HEK293T (cell line): ENCODE results near the gene SLC16A11.

Experiments used
- CTCF ChIA-PET: fragments of 350-600 bp; formaldehyde crosslinking; extraction: SDS; loops from one replicate; lab custom pipeline; 2021; ENCODE audit warnings: antibody characterized with exemption, inconsistent platforms; lab: Yijun Ruan, JAX
- POLR2A ChIA-PET: fragments of 350-600 bp; formaldehyde crosslinking; extraction: SDS; loops from one replicate; lab custom pipeline; 2020; ENCODE audit warnings: antibody characterized with exemption, inconsistent platforms; lab: Yijun Ruan, JAX
- DNase-seq: peaks from one replicate; pipeline ENCODE4 v3.0.0; 2012; ENCODE audit warnings: mixed read lengths; ENCODE audit errors: extremely low spot score
- ARNT ChIP-seq: fragments of 450-650 bp; IDR thresholded peaks from 2 replicates; pipeline ENCODE4 v1.6.1; 2017; ENCODE audit warnings: mild to moderate bottlenecking
- BHLHE40 ChIP-seq: fragments of 450-650 bp; IDR thresholded peaks from 2 replicates; pipeline ENCODE4 v1.6.1; 2016; ENCODE audit warnings: mild to moderate bottlenecking, moderate library complexity, borderline replicate concordance
- CTBP1 ChIP-seq: fragments of 450-650 bp; IDR thresholded peaks from 2 replicates; pipeline ENCODE4 v1.6.1; 2016; ENCODE audit warnings: borderline replicate concordance
- ELF4 ChIP-seq: fragments of 450-650 bp; IDR thresholded peaks from 2 replicates; pipeline ENCODE4 v1.6.1; 2017; ENCODE audit warnings: antibody characterized with exemption
- FOXA1 ChIP-seq: fragments of 450-650 bp; IDR thresholded peaks from 2 replicates; pipeline ENCODE4 v1.6.1; 2016; ENCODE audit warnings: mild to moderate bottlenecking
- FOXK2 ChIP-seq: fragments of 450-650 bp; IDR thresholded peaks from 2 replicates; pipeline ENCODE4 v1.6.1; 2016; ENCODE audit warnings: mild to moderate bottlenecking
- FOXM1 ChIP-seq: fragments of 450-650 bp; IDR thresholded peaks from 2 replicates; pipeline ENCODE4 v1.6.1; 2017; ENCODE audit warnings: mild to moderate bottlenecking, borderline replicate concordance
- HDGF ChIP-seq: fragments of 450-650 bp; IDR thresholded peaks from 2 replicates; pipeline ENCODE4 v1.6.1; 2017; ENCODE audit warnings: antibody characterized with exemption, borderline replicate concordance
- L3MBTL2 ChIP-seq: fragments of 450-650 bp; conservative IDR thresholded peaks from 2 replicates; pipeline ENCODE4 v1.6.1; 2016; ENCODE audit warnings: mild to moderate bottlenecking
- LEF1 ChIP-seq: fragments of 450-650 bp; IDR thresholded peaks from 2 replicates; pipeline ENCODE4 v1.6.1; 2017; ENCODE audit warnings: mild to moderate bottlenecking, borderline replicate concordance
- NFRKB ChIP-seq: fragments of 450-650 bp; IDR thresholded peaks from 2 replicates; pipeline ENCODE4 v1.6.1; 2016; ENCODE audit warnings: mild to moderate bottlenecking, moderate library complexity
- SP1 ChIP-seq: fragments of 450-650 bp; IDR thresholded peaks from 2 replicates; pipeline ENCODE4 v1.6.1; 2017
- SUZ12 ChIP-seq: fragments of 450-650 bp; IDR thresholded peaks from 2 replicates; pipeline ENCODE4 v1.6.1; 2016; ENCODE audit warnings: mild to moderate bottlenecking
- TARDBP ChIP-seq: fragments of 450-650 bp; IDR thresholded peaks from 2 replicates; pipeline ENCODE4 v1.6.1; 2016
- ZNF384 ChIP-seq: fragments of 450-650 bp; IDR thresholded peaks from 2 replicates; pipeline ENCODE4 v1.6.1; 2016
- TF ChIP-seq, protein P1 (sequence below): fragments of 450-650 bp; IDR thresholded peaks from 2 replicates; pipeline ENCODE4 v1.6.1; 2016

The SLC16A11 gene

GRCh38 chr17:7035591-7036368, 8.1 kb downstream of the SLC16A11 start, which contains the start of gene SLC16A13:
Gene SLC16A13, plus strand, starts transcription at chr17:7036015. Its CDS starts 368 bp downstream, at chr17:7036383.
- TF ChIP-seq ZNF384, result no peak
- TF ChIP-seq BHLHE40, result no peak
- TF ChIP-seq SUZ12, result no peak
- TF ChIP-seq ELF4, result no peak
- TF ChIP-seq HDGF, result 0 out of 2 replicates have a peak, but pooled peaks have one; percentile 7
- TF ChIP-seq NFRKB, result no peak
- peak; percentile 65 for TF ChIP-seq L3MBTL2
- TF ChIP-seq FOXK2, result no peak
- DNase-seq, result peak; percentile 94
- ChIA-PET CTCF (interaction anchor here (0.6 to 1.6 kb wide), 4 partner anchors 10 to 546 kb away, joined by 4 to 10 read pairs (median 4); no protein-coding TSS in a partner anchor), POLR2A (interaction anchor here (0.6 to 3.4 kb wide), 20 partner anchors 8 to 384 kb away, joined by 3 to 33 read pairs (median 4); partner anchors contain the start of genes ACADVL, ASGR1, C17orf100 and DLG4)

GRCh38 chr17:7034955-7035590, 8.8 kb downstream of the SLC16A11 start:
- CTCF ChIA-PET, result interaction anchor here (1.0 to 1.6 kb wide), 3 partner anchors 11 to 17 kb away, joined by 4 to 10 read pairs (median 5); no protein-coding TSS in a partner anchor
- TF ChIP-seq HDGF (peak; percentile 20; the same call in 1 of the 2 replicates), TARDBP (no peak)
- no peak for DNase-seq
- POLR2A ChIA-PET, result interaction anchor here (0.6 to 3.4 kb wide), 17 partner anchors 7 to 384 kb away, joined by 3 to 33 read pairs (median 4); partner anchors contain the start of genes ACADVL, ASGR1, C17orf100 and DLG4

DNA sequence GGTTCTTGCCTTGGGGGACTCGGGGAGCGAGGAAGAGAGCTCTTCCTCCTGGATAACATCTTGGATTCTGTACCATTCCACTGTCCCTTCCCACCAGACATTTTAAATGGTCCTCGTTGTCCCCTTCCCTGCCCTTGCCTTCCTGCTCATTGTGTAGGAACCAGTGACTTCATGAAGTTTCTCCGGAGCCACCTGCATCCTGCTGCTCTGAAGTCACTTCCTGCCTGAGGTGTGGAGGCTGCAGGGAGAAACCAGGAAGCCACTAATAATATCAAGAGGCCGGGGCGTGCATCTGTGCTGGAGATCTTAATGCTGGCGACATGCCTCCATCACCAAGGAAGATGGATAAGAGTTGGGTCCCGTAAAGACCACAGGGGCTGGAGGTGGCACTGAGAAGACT, 14.2 kb downstream of the SLC16A11 start:
- POLR2A ChIA-PET, result no interaction called here
- CTCF ChIA-PET, result no interaction called here
- no peak for DNase-seq
- no peak for TF ChIP-seq L3MBTL2
- TF ChIP-seq NFRKB, result no peak
- no peak for TF ChIP-seq LEF1
- TF ChIP-seq ZNF384, result no peak
- no peak for TF ChIP-seq SUZ12
- TF ChIP-seq TARDBP, result no peak
- no peak for TF ChIP-seq HDGF
- TF ChIP-seq FOXM1, result no peak
- no peak for TF ChIP-seq ARNT

- ChIA-PET CTCF (no interaction called here), POLR2A (no interaction called here)
- TF ChIP-seq SP1 (no peak), L3MBTL2 (no peak), LEF1 (no peak), FOXA1 (no peak), FOXM1 (no peak), ARNT (no peak), BHLHE40 (no peak), TARDBP (no peak)
- TF ChIP-seq, protein P1, sequence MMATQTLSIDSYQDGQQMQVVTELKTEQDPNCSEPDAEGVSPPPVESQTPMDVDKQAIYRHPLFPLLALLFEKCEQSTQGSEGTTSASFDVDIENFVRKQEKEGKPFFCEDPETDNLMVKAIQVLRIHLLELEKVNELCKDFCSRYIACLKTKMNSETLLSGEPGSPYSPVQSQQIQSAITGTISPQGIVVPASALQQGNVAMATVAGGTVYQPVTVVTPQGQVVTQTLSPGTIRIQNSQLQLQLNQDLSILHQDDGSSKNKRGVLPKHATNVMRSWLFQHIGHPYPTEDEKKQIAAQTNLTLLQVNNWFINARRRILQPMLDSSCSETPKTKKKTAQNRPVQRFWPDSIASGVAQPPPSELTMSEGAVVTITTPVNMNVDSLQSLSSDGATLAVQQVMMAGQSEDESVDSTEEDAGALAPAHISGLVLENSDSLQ, result no peak
- no peak for DNase-seq
These were observed 14.8 kb downstream of the SLC16A11 start for GRCh38 chr17:7029096-7029495.

GRCh38 chr17:7027335-7027734, 16.6 kb downstream of the SLC16A11 start:
- ChIA-PET CTCF (no interaction called here), POLR2A (interaction anchor here (1.1 to 1.4 kb wide), 3 partner anchors 8 to 15 kb away, joined by 3 to 8 read pairs (median 4); partner anchors contain the start of gene SLC16A13)
- no peak for DNase-seq
- TF ChIP-seq, protein P1, result no peak
- TF ChIP-seq TARDBP (no peak), ARNT (no peak), SUZ12 (no peak), HDGF (no peak), LEF1 (no peak), SP1 (no peak), FOXK2 (no peak), ZNF384 (no peak), CTBP1 (no peak), FOXA1 (no peak), BHLHE40 (no peak), FOXM1 (no peak), ELF4 (no peak), L3MBTL2 (no peak), NFRKB (no peak)

- POLR2A ChIA-PET, result interaction anchor here (2.2 kb wide), 1 partner anchor 9 kb away, joined by 17 read pairs; the partner anchor contains the start of gene SLC16A13
- TF ChIP-seq, protein P1, result no peak
- TF ChIP-seq HDGF (no peak), L3MBTL2 (no peak), FOXA1 (no peak), SUZ12 (no peak), FOXK2 (no peak)
- CTCF ChIA-PET, result no interaction called here
- DNase-seq, result no peak
These were observed 17.3 kb downstream of the SLC16A11 start for GRCh38 chr17:7026471-7027115.
